ENCODE data around the gene ACSF2.

GRCh38 chr17:50420419-50421112 lies 5.5 kb upstream of the ACSF2 start:
- TF ChIP-seq EP300 (IDR thresholded peaks at IDR 0.05) (no peak), CTCF (IDR thresholded peaks at IDR 0.05) (no peak), POLR2A (IDR thresholded peaks at IDR 0.05; ENCODE audit: low read length) (no peak), BHLHE40 (IDR thresholded peaks at IDR 0.05; ENCODE audit: low read depth, low read length) (no peak)
